HuH-7.5 (cell line): ENCODE data around the gene ITPKC.
"Not testable (repeated sequence)": the region's sequence is repeated elsewhere in the genome, so short reads cannot be mapped to it uniquely, and the experiment has no call there.

Experiments
- DNase-seq: peaks from one replicate; pipeline ENCODE4 v3.0.0; 2011; ENCODE audit warnings: low spot score

The ITPKC gene

GRCh38 chr19:40768869-40769268 is 52.0 kb downstream of the ITPKC start:
- no peak for DNase-seq

GRCh38 chr19:40771101-40771862 is 54.4 kb downstream of the ITPKC start:
- DNase-seq, result not testable (repeated sequence)

GRCh38 chr19:40774916-40775631 is 58.2 kb downstream of the ITPKC start, which contains the start of gene MIA:
MIA (plus strand) TSS chr19:40775521; CDS start chr19:40775543, 22 bp downstream.
- no peak for DNase-seq

GRCh38 chr19:40775632-40776022 is 58.7 kb downstream of the ITPKC start:
- DNase-seq, result no peak

GRCh38 chr19:40776364-40776763 is 59.5 kb downstream of the ITPKC start:
- DNase-seq, result no peak

- DNase-seq, result peak; percentile 81
Observed at GRCh38 chr19:40776932-40777644, 60.2 kb downstream of the ITPKC start.

GRCh38 chr19:40777645-40777936 is 60.7 kb downstream of the ITPKC start:
- DNase-seq, result no peak

- peak; percentile 93 for DNase-seq
Observed at GRCh38 chr19:40777937-40778705, 61.2 kb downstream of the ITPKC start, which contains the start of gene RAB4B. RAB4B (plus strand) TSS chr19:40778247; CDS start chr19:40778376, 129 bp downstream.

- DNase-seq, result peak; percentile 87
Observed at GRCh38 chr19:40778706-40779284, 61.9 kb downstream of the ITPKC start.

GRCh38 chr19:40780582-40780981 is 63.7 kb downstream of the ITPKC start:
- no peak for DNase-seq

GRCh38 chr19:40781140-40781539 is 64.2 kb downstream of the ITPKC start:
- DNase-seq, result no peak

GRCh38 chr19:40783711-40784110 is 66.8 kb downstream of the ITPKC start:
- DNase-seq, result no peak

GRCh38 chr19:40784146-40784545 is 67.2 kb downstream of the ITPKC start:
- DNase-seq, result not testable (repeated sequence)

- DNase-seq, result no peak
Observed at GRCh38 chr19:40785526-40785925, 68.6 kb downstream of the ITPKC start.

GRCh38 chr19:40786060-40787037 is 69.4 kb downstream of the ITPKC start:
- no peak for DNase-seq
